Activated T-helper 17 cell treated with anti-CD3 and anti-CD28 coated beads, Interleukin-2, amount 50 U/mL, for 72 hours (primary cell): ENCODE data around the gene SORCS3. TPM values are rescaled to one million over a fixed set of nuclear protein-coding genes. Genes with fewer than 3 reads are reported as not detected.

Experiments
- ATAC-seq: fragments of 150-1000 bp; cut with Tn5 transposase; replicated peaks from 2 replicates; pipeline ENCODE4 v1.10.0; 2021; ENCODE audit warnings: mild to moderate bottlenecking, moderate library complexity
- H3K27ac Mint-ChIP-seq: one replicate; pipeline ENCODE4 v1.8.0; 2022; ENCODE audit warnings: mixed read lengths
- H3K27me3 Mint-ChIP-seq: one replicate; pipeline ENCODE4 v1.8.0; 2022; ENCODE audit warnings: mixed read lengths
- H3K36me3 Mint-ChIP-seq: one replicate; pipeline ENCODE4 v1.8.0; 2022; ENCODE audit warnings: low read depth, mild to moderate bottlenecking, mixed read lengths
- H3K4me1 Mint-ChIP-seq: one replicate; pipeline ENCODE4 v1.8.0; 2022; ENCODE audit warnings: mixed read lengths
- H3K4me3 Mint-ChIP-seq: one replicate; pipeline ENCODE4 v1.8.0; 2022; ENCODE audit warnings: mild to moderate bottlenecking, mixed read lengths
- H3K9me3 Mint-ChIP-seq: one replicate; pipeline ENCODE4 v1.8.0; 2022; ENCODE audit warnings: mixed read lengths
- total RNA-seq, 2 donors: library from RNA; stranded (reverse); gene quantifications; one replicate each; pipeline ENCODE4 v1.2.3, GENCODE V29; 2022

Gene SORCS3
- total RNA-seq, 2 donors from 2014 or later, result not detected

DNA sequence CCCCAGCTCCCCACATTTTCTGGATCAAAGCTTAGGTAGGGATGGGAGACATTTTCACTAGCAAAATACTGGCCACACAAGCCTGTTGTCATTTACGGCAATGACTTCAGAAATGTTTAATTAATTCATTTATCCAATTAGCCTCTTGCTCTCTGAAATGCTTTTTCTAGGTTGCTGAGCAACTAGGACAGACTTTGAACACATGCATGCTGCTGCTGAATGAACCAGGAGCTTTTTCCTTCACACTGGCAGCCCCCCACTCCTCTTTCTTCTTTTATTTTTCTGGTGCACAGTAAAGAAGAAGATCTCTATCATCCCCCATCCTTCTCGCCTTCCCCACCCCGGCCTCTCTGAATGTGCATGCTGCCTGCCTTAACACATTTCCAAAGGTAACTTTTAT lies 22.5 kb downstream of the SORCS3 start:
- peaks cover 34% of the 10 kb centered on the region for H3K27me3 Mint-ChIP-seq
- no peaks in the 10 kb centered on the region for H3K4me1 Mint-ChIP-seq
- no peak for ATAC-seq
- H3K9me3 Mint-ChIP-seq, result no peaks in the 10 kb centered on the region
- no peak overlapping the region for H3K27ac Mint-ChIP-seq
- H3K36me3 Mint-ChIP-seq, result no peaks in the 10 kb centered on the region
- H3K4me3 Mint-ChIP-seq, result no peak overlapping the region

DNA sequence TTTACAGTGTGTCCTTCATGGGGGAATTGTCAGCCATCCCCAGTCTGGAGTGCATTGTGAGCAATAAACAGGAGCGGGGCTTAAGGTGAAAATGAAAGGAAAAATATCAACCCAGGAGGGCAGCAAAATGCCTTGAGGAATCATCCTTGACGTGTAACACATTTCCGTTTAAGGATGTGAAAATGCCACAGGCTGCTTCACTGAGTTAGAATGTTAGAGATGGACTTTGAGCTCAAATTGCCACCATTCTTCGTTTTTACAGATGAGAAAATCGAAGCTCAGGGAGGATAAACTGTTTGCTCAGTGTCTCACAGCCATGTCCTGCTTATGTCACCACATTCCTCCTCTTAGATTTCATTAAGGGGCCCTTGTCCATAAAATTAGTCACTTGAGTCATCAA lies 23.1 kb downstream of the SORCS3 start:
- peaks cover 1% of the 10 kb centered on the region for H3K9me3 Mint-ChIP-seq
- H3K27ac Mint-ChIP-seq, result no peak overlapping the region
- no peak overlapping the region for H3K4me3 Mint-ChIP-seq
- H3K36me3 Mint-ChIP-seq, result no peaks in the 10 kb centered on the region
- H3K4me1 Mint-ChIP-seq, result no peaks in the 10 kb centered on the region
- H3K27me3 Mint-ChIP-seq, result peaks cover 29% of the 10 kb centered on the region
- ATAC-seq, result no peak

DNA sequence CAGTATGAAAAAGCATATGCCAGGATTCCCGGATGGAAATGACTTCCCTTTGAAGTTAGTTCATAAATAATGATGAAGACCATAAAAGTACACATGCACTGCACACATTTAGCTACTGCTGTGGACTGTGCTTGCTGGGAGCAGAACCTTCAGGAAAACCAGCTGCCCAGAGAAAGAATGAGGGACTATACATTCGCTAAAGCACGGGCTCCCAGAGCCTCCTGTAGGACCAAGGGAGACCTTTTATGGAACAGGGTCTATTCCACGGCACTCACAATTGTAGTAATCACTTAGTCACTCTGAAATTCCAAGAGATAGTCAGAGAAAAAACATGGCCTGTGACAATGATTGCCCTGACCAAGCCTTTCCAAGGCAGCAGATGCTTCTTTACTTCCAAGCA lies 24.1 kb downstream of the SORCS3 start:
- Mint-ChIP-seq H3K9me3 (peaks cover 4% of the 10 kb centered on the region), H3K4me1 (no peaks in the 10 kb centered on the region), H3K36me3 (no peaks in the 10 kb centered on the region), H3K27me3 (peaks cover 24% of the 10 kb centered on the region), H3K27ac (no peak overlapping the region), H3K4me3 (no peak overlapping the region)
- no peak for ATAC-seq

DNA sequence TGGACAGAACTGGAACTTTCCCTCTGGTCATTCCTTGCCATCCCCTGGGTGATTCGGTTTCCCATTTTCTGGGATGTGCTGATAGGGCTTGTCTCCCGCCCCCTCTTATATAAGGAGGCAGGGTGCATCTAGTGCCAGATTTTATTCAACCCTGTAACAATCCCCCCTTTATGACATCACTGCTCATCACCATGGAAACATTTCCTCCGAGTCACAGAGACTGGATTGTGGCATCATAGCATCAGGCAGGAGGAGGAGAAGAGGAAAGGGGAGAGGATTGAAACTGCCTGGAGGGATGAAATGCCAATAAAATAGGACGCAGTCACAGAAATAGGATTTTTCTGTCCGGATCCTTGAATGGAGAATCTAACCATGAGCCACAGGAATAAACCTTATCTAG lies 25.0 kb downstream of the SORCS3 start:
- H3K27ac Mint-ChIP-seq, result no peak overlapping the region
- no peaks in the 10 kb centered on the region for H3K4me1 Mint-ChIP-seq
- peaks cover 17% of the 10 kb centered on the region for H3K27me3 Mint-ChIP-seq
- H3K4me3 Mint-ChIP-seq, result no peak overlapping the region
- H3K36me3 Mint-ChIP-seq, result no peaks in the 10 kb centered on the region
- H3K9me3 Mint-ChIP-seq, result peaks cover 4% of the 10 kb centered on the region
- ATAC-seq, result no peak

DNA sequence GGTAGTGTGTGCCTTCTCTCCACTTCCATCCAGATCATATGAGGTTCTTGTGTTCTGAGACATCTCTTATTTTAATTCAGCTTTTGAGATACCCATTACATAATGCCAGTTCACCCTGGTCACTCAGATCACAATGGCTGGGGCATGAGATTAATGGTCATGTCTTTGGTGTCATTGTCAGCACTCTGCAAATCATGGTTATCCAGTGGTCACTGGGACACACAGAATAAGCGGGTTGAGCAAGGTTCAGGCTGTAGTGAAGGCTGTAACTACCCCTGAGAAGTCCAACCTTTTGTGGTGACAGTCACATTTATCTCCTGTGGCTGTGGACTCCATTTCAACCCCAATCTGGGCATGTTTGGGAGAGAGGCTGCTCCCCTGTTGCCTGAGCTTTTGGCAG lies 35.8 kb downstream of the SORCS3 start:
- Mint-ChIP-seq H3K4me3 (no peak overlapping the region), H3K9me3 (peaks cover 3% of the 10 kb centered on the region), H3K27ac (no peak overlapping the region), H3K4me1 (peaks cover 4% of the 10 kb centered on the region), H3K27me3 (peaks cover 34% of the 10 kb centered on the region), H3K36me3 (no peaks in the 10 kb centered on the region)
- no peak for ATAC-seq

DNA sequence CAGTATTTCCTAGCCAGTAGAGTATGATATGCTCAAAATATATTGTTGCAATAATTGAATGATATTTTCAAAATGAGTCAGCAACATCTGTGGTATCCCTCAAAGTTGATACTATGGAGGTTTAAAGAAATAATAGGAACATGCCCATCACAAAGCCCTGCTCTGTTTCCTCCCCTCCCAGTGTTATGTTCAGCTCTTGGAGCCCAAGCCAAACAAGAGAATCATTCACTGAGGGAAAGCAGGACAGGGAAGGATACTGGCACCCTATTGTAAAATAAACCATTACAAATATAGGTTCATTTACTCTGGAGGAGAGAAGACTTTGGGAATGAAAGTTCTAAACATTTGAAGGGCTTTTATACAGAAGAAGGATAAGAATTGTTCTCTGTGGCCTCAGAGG lies 37.6 kb downstream of the SORCS3 start:
- Mint-ChIP-seq H3K36me3 (no peaks in the 10 kb centered on the region), H3K27me3 (peaks cover 38% of the 10 kb centered on the region), H3K4me1 (peaks cover 4% of the 10 kb centered on the region), H3K4me3 (no peak overlapping the region), H3K9me3 (peaks cover 3% of the 10 kb centered on the region), H3K27ac (no peak overlapping the region)
- ATAC-seq, result no peak

DNA sequence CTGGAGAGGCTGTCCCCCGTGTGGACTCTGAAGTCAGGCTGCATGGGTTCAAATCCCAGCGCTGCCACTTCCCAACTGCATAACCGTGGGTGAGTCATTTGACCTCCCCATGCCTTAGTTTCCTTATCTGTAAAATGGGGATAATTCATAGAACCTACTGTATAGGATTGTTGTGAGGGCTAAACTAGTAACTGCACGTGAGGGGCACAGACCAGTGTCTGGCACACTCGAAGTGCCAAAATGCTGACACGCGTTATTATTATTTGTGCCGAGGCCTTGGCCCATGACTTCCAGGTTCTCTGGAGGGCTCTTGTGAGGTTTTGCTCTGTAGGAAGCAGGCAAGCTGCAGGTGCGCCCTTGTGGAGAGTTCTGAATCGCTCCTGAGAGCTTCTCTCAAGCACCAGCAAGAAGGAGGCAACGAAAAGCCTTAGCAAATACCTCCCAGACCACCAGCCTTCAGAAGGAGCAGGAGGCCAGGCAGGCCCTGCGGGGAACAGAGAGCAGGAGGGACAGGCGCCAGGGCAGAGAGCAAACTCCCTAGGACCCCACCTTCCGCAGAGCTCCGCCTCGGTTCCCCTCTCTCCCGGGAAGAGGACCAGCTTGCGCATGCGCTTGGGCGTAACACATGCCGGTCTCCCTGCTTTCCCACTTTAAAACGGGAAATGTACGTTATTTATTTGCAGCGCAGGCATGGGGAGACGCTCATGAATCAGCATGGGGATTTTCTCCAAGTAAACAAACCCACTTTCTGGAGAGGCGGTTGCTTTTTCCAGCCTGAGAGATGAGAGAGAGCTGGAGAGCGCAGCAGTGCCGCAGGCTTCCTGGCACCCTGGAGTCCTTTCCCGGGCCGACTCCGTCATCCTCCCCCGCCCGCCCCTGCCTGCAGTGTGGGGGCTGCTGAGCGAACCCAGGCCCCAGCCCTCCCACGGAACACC lies 39.6 kb downstream of the SORCS3 start:
- peaks cover 43% of the 10 kb centered on the region for H3K27me3 Mint-ChIP-seq
- no peaks in the 10 kb centered on the region for H3K36me3 Mint-ChIP-seq
- H3K9me3 Mint-ChIP-seq, result no peaks in the 10 kb centered on the region
- no peak overlapping the region for H3K4me3 Mint-ChIP-seq
- H3K27ac Mint-ChIP-seq, result no peak overlapping the region
- no peak for ATAC-seq
- H3K4me1 Mint-ChIP-seq, result peaks cover 4% of the 10 kb centered on the region

DNA sequence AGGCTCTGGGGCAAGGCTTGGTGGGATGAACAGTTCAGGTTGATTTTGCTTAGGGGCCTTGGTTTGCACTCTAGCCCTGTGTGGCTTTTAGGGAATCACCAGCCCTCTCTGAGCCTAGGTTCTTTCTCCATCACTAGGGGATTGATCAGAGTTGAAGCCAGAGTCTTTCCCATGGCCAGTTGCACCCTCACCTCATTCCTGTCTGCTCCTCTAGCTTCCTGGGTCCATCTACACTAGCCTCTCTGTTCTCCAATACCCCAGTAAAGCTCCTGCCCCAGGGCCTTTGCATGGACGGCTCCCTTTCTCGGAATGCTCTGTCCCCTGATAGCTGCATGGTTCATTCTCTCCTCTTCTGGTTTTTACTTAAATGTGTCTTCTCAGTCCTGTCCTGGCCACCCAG lies 40.4 kb downstream of the SORCS3 start:
- no peaks in the 10 kb centered on the region for H3K36me3 Mint-ChIP-seq
- H3K4me3 Mint-ChIP-seq, result no peak overlapping the region
- no peak for ATAC-seq
- peaks cover 4% of the 10 kb centered on the region for H3K4me1 Mint-ChIP-seq
- peaks cover 42% of the 10 kb centered on the region for H3K27me3 Mint-ChIP-seq
- H3K27ac Mint-ChIP-seq, result no peak overlapping the region
- no peaks in the 10 kb centered on the region for H3K9me3 Mint-ChIP-seq

DNA sequence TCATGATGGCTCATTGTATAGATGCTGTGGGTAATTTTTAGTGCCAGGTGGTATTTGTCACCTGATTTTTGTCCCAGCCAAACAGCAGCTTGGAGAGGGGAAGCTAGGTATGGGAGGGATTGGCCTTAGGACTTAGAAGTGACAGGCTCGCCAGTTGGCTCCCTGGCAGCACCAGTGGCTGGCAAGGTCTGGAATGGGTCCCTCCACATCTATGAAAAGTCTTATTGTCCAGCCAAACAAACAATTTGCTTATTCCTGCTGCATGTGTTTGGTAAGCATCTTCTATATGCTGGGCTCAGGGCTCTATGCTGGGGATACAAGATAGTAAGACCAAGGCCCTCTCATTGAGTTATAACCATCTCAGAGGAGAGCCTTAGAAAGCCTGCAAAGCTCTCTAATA lies 42.5 kb downstream of the SORCS3 start:
- H3K27me3 Mint-ChIP-seq, result peaks cover 44% of the 10 kb centered on the region
- peaks cover 4% of the 10 kb centered on the region for H3K4me1 Mint-ChIP-seq
- no peak for ATAC-seq
- H3K4me3 Mint-ChIP-seq, result no peak overlapping the region
- H3K27ac Mint-ChIP-seq, result no peak overlapping the region
- no peaks in the 10 kb centered on the region for H3K36me3 Mint-ChIP-seq
- no peaks in the 10 kb centered on the region for H3K9me3 Mint-ChIP-seq

DNA sequence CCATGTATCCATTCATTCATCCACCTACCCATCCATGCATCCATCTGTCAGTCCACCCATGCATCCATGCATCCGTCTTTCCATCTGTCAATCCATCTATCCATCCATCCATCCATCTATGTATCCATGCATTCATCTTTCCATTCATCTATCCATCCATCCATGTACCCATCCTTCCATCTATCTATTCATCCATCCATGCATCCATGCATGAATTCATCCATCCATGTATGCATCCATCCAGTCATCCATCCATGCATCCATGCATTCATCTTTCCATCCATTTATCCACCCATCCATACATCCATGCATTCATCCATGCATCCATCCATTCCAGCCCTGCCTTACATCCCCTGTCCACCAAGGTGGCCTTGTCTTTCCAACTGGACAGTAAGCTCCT lies 45.7 kb downstream of the SORCS3 start:
- ATAC-seq, result no peak
- no peaks in the 10 kb centered on the region for H3K36me3 Mint-ChIP-seq

DNA sequence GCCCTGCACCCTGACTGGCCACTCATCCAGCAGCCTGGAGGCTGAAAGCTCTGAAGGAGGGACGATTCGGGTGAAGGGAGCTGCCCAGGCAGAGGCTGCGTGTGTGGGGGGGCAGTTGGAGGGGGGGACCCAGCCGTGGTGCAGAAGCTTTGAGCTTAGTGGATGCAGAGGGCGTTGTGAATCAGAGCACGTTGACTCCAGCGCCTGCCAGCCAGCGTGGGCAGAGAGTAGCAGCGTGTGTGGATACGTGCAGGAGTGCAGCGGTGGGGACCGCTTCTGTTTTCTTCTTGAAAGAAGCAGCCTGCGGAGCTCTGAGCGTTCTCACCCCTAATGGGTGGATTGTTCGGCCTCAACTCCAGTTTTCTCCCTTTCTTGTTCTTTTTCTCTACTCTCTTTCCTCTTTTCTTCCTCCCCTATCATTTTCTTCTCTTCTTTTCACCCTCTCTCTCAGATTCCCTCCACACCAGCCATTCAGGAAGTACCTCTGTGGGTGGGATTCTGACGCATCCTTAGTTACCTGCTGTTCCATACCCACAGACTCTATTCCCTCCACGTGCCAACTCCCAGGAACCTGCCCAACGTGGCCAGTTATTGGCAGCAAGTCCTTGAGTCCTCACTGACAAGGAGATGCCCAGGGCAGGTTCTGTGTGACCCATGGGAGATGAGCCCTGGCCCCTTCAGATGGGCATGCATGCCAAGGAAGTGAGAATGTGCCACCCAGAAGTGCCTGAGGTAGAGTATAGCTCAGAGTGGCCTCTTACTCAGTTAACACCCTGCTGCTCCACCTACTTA lies 47.4 kb downstream of the SORCS3 start:
- Mint-ChIP-seq H3K4me1 (no peaks in the 10 kb centered on the region), H3K27me3 (peaks cover 34% of the 10 kb centered on the region), H3K4me3 (no peak overlapping the region), H3K36me3 (no peaks in the 10 kb centered on the region), H3K27ac (no peak overlapping the region), H3K9me3 (no peaks in the 10 kb centered on the region)
- ATAC-seq, result no peak

More for the DNA sequence above, 45.7 kb downstream of the SORCS3 start:
- no peaks in the 10 kb centered on the region for H3K4me1 Mint-ChIP-seq
- no peak overlapping the region for H3K27ac Mint-ChIP-seq
- peaks cover 37% of the 10 kb centered on the region for H3K27me3 Mint-ChIP-seq
- H3K9me3 Mint-ChIP-seq, result no peaks in the 10 kb centered on the region
- H3K4me3 Mint-ChIP-seq, result no peak overlapping the region

DNA sequence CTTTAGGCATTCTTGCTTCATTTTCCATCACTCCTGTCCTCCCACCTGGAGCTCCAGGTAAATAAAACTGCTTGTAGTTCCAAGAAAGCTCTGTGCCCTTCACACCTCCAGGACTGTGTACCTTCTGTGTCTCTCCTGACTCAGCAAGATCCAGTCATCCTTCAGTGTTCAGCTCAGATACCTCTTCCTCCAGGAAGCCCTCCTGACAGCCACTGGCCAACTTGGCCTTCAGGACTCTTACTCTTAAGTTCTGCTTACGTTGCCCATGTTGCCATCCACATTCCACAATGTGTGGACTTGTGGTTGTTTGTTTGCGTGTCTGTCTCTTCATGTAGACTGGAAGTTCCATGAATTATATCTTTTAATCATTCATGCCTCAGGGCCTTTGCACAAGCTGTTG lies 48.0 kb downstream of the SORCS3 start:
- ATAC-seq, result no peak
- Mint-ChIP-seq H3K27ac (no peak overlapping the region), H3K27me3 (peaks cover 34% of the 10 kb centered on the region), H3K4me3 (no peak overlapping the region), H3K9me3 (no peaks in the 10 kb centered on the region), H3K4me1 (no peaks in the 10 kb centered on the region), H3K36me3 (no peaks in the 10 kb centered on the region)

DNA sequence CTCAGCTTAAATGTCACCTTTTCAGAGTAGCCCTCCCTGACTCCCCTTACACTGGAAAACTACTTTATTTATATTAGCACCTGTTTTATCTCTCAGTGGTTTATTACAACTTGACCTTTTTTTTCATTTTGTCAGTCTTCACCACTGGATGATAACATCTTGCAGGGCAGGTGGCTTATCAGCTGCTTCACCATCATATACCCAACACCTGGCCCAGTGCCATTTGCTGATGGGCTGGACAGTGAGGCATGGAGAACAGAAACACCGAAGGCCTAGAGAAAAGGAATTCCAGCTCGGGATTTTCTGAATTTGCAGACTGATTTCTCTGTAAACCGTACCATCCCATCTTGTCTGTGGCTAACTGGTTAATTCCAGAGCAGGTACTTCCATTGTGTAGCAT lies 48.5 kb downstream of the SORCS3 start:
- no peak for ATAC-seq
- H3K4me3 Mint-ChIP-seq, result no peak overlapping the region

DNA sequence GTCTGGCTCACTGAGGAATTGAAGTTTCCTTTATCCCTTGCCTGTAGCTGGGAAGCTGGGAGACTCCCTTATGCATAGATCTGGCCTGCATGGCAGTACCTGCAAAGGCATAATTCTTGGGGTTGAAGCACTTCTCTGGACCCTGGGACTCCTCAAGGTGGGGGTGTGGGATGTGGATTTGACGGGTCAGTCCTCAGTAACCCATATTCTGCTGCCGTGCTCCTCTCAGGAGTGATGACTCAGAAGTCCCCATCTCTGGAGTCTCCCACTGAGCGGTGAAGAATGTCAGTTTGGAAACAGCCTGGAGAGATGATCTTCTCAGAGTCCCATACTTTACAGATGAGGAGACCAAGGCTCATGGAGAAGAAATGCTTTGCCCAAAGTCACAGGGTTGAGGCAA lies 49.0 kb downstream of the SORCS3 start:
- no peaks in the 10 kb centered on the region for H3K36me3 Mint-ChIP-seq
- ATAC-seq, result no peak
- H3K27ac Mint-ChIP-seq, result no peak overlapping the region
- H3K4me3 Mint-ChIP-seq, result no peak overlapping the region
- no peaks in the 10 kb centered on the region for H3K9me3 Mint-ChIP-seq
- H3K27me3 Mint-ChIP-seq, result peaks cover 34% of the 10 kb centered on the region
- no peaks in the 10 kb centered on the region for H3K4me1 Mint-ChIP-seq

More for the DNA sequence above, 48.5 kb downstream of the SORCS3 start:
- H3K36me3 Mint-ChIP-seq, result no peaks in the 10 kb centered on the region
- no peak overlapping the region for H3K27ac Mint-ChIP-seq
- H3K4me1 Mint-ChIP-seq, result no peaks in the 10 kb centered on the region
- H3K27me3 Mint-ChIP-seq, result peaks cover 34% of the 10 kb centered on the region
- no peaks in the 10 kb centered on the region for H3K9me3 Mint-ChIP-seq

DNA sequence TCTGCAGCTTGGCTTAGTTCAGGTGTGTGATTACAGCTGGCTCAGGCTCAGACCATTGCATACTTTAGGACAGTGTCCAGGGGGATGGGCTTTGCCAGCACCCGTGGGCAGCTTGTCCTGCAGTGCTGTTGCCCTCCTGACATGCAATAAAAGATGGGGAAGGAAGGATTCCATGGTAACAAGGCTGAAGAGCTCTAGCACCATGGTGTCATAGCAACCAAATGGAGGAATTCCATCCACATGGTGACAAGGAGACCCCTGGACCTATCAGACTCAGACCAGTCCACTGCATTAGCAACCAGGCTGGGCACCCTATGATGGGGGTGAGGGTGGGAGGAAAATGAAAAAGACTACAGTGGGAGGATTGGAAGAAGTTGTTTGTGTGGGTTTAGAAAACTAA lies 49.9 kb downstream of the SORCS3 start:
- no peaks in the 10 kb centered on the region for H3K4me1 Mint-ChIP-seq
- no peaks in the 10 kb centered on the region for H3K9me3 Mint-ChIP-seq
- no peak overlapping the region for H3K4me3 Mint-ChIP-seq
- ATAC-seq, result no peak
- H3K36me3 Mint-ChIP-seq, result no peaks in the 10 kb centered on the region
- peaks cover 28% of the 10 kb centered on the region for H3K27me3 Mint-ChIP-seq
- no peak overlapping the region for H3K27ac Mint-ChIP-seq
